GM21825 (cell line): ENCODE measurements around the gene CGNL1.

ENCODE experiments used
- ATAC-seq: cut with Tn5 transposase; IDR thresholded peaks from one replicate; pipeline ENCODE4 v1.9.1; 2021; ENCODE audit warnings: mild to moderate bottlenecking, moderate library complexity; ENCODE audit not compliant: unreplicated experiment

Gene CGNL1

DNA sequence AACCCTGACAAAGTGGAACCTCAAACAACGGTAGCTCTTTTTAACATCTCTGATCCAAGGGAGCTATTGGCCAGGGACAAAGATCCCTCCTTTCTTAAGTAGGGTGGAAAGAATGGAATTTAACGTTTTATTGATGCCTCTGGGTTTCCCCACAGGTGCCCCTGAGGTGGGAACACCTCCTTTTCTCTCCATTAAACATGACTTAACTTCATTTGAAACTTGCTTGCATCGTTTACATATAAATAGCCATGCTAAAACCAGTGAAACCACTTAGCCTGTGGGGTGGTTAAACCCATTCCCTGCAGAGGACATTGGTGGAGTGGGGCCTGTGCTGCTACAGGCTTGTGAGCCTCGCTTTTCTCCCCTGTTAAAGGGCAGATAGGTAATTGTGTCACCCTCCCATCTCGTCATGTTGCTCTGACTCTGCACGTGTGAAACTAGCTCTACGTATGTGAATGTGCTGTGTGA is 9.7 kb downstream of the CGNL1 start:
- no peak for ATAC-seq

DNA sequence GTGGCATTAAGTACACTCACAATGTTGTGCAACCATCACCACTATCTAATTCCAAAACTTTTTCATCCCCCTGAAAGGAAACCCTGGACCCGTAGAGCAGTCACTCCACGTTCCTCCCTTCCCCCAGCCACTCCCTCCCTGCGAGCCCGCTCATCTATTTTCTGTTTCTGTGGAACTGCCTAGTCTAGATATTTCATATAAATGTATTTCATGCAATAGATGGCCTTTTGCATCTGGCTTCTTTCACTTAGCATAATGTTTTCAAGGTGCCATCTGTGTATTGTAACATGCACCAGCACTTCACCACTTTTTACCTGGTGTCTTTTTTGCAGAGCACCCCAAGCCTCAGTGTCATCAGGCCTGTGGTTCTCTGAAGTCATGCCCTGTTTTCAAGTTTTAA is 10.7 kb downstream of the CGNL1 start:
- no peak for ATAC-seq

DNA sequence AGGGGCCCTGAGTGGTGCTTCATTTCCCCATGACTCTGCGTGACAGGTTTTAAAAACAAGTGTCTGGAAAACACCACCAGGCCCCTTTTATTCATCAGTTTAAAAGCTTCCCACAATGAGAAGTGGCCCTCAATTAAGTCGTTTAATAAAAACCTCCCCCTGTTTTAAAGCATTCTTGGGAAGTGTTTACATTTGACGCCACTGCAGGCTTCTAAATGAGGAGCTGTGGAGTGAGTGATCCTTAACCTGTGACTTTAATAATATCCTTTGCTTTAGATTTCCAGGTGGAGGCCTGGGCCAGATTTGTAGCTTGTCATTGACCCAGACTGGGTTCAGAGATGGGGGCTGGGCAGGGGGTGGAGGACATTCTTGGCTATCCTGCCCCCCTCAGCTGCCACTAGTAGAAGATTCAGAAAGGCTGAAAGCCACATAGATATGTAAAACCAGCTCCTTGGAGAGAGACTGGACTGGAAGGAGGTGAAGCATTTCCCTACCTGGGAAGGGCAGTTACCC is 11.3 kb downstream of the CGNL1 start:
- no peak for ATAC-seq

DNA sequence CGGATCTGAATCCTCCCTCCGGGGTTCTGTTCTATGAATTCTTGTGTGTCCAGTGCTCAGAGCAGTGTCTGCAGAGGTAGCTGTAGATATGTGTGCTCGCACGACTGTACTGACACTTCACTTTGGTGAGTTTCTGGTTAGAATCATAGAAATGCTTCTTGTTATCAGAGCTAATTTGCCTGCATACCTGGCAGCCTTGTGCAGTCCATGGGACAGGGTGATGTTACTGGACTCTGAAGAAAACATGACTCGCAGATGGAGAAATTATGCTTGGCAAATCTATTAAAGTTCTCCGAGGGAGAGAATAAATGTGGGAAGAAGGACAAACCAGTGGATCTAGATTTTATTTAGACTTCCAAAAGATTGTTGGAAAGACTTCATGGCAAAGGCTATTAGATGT is 12.2 kb downstream of the CGNL1 start:
- no peak for ATAC-seq

DNA sequence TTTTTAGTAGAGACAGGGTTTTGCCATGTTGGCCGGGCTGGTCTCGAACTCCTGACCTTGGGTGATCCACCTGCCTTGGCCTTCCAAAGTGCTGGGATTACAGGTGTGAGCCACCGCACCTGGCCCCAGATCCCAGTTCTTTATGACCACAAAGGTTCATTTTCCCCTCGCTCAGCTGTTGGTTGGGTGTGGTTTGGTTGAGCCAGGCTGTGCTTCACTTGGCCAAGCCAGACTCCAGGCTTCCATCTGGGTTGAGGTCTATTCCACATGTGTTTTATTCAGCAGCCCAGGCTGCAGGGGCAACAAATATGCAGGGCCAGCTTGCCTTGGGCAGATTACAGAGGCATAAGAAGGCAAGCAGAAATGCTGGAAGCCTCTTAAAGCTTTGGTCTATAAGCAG is 13.7 kb downstream of the CGNL1 start:
- no peak for ATAC-seq

DNA sequence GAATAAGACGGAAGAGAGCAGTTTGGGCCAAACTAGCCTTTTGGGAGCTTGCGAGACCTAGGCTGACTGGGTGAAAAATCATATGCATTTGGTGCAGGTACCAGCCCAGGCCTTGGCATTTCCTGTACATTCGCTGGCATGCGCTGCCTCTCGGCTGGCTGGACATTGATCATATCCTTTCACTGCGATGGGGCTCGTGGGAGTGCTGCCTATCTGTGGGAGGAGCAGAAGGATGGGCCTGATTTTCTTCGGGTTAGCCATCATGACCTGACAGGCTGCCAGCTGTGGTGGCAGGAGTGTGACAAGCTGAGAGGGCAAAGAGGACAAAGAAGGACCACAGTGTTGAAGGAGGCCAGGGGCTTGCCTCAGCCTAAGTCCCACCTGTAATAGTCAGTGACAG is 14.3 kb downstream of the CGNL1 start:
- no peak for ATAC-seq

DNA sequence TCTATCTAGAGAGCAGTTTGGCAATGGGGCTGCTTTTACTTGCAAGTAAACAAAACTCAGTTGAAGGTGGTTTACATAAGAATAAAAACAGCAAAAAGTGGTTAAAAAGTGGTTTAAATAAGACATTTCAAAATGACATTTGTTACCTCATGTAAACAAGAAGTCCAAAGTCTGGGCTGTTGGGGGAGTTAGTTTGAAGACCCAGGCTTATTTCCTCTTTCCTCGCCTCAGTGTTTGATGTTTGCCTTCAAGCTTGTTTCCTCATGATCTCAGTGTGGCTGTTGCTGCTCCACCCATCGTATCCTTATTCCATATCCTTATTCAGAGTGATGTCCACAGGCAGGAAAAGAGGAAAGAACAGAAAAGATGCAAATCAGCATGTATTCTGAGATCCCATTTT is 15.2 kb downstream of the CGNL1 start:
- no peak for ATAC-seq

DNA sequence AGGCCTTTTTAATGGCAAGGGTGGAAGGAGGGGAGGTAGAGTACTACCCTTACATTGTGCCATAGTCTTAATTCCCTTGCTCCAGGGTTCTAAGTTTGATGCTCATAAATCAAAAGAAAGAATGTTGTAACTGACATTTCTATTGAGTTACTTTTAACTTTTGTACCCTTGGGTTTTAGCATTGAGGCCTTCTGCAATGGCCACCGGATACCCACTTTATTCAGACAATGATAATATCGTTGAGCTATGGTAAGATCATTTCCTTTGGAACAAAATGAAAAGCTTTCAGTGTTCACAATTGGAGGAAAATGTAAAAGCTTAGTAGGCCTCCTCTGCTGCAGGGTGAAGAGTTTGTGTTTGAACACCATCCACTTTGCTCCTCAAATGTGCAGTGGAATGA is 16.8 kb downstream of the CGNL1 start:
- no peak for ATAC-seq

DNA sequence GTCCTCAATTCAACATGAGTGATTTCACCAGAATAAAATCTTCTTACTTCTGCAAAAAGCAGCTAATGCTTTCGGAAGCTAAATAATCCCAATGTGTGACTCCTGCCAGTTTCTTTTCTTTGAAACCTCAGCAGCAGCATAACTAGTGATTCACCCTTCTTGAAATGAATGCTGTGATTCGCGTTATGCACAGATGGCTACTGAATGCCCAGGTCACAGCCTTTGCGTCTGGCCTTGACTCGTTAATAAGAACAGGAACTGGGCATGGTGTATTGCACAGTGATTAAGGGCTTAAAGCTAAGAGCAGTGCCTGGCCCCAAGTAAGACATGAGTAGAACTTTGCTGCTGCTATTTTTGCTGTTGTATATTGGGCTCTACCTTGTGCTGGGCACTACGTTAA is 19.0 kb downstream of the CGNL1 start:
- no peak for ATAC-seq

DNA sequence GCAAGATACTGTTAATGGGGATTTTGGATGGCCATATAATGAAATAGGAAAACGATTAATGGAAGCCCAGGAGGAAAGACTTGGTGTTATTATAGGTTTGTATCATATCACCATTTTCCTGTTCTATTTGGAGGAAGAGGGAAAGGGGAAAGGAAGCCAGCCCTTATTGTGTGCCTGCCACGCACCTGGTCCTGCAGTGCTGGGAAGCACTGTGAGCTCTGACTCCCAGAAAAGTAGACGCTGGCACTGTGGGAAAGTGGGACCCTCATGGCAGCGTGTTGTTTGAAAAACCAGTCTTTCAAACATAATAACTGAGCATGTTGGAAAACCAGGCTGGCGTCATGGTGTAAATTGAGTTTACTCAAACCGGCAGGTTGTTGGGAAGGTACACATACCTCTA is 22.0 kb downstream of the CGNL1 start:
- no peak for ATAC-seq

DNA sequence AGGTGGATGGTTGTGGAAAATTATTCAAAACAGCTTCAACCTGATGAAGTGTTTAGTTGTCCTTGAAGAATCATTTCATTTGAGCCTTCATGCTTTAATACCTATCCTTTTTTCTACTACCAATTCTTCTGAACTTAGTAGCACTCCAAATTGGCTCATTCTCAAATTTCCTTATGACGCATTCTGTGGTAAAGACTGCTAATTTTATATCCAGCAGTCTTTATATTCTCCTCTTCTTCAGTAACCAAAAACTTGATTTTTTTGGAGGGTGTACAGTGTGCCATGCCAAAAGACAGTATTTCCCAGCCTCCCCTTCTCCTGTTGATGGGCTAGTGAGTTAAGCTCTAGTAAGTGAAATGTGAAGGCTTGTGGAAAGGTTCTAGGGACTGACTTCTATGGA is 25.2 kb downstream of the CGNL1 start:
- no peak for ATAC-seq

DNA sequence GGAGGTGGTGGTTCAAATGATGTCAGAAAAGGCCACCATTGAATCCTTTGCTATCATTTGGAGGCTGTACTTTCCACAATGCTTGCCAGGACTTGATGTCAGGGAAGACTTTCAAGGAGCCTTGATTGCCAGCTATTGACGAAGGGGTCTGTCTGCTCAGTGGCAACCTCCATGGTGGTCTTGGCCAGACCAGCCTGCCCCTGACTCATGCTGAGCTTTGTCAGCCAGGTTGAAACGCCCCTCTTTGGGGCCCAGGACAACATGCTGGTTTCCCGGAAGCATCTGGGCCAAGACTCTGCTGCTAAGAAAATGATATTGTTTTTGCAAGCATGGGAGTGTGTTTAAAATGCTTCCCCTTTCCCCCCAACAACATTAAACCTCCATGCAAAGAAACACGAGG is 26.7 kb downstream of the CGNL1 start:
- no peak for ATAC-seq

DNA sequence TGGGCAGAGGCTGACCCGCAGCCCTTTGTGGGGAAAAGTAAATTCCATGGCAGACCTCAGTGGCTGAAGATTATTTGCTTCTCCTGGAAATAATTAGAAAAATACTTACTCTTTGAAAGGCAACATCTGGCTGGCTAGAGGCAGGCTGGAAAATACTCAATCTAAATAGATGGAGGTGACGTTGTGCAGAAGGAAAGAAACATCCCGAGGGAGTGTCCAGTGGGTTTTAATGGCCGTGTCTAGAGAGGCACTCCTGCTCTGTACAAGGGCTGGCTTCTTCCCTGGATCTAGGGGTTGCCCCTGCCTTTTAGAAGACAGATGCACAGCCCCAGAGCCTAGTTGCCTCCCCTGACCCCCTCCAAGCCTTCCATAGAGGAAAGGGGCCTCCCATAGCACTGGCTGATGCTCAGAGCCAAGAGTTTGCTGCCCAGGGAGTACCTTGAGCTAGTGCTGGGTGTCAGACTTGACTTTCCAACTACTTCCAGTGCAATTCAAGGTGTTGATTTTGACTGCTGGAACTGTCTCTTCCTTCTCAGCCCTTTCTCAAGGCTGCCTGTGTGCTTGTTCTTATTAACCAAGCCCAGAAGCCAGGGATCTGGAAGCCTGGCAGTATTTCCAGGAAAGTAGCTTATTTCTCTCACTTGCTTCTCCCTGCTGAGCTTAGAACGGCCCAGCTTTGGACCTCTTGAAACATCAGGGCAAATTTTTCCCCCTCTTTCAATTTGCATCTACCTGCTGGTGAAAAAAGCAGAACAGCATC is 27.4 kb downstream of the CGNL1 start:
- no peak for ATAC-seq

DNA sequence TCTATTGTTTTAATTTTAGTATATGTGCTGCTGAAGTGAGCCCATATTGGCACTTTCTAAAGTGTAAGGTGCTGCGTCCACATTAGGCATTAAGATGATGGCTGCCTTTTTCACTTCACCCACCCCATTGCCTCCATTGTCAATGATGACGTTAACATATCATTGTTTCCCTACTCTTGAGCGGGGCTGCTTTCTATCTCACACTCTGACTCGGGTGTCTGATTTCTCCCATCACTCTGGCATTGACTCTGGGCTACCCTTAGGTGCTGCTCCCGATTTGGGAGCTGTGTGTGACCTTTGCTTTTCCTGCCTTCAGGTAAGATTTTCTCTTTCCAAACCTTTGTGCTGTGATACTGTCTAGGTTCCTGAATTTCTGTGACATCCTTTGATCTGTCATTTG is 28.8 kb downstream of the CGNL1 start:
- ATAC-seq = no peak

DNA sequence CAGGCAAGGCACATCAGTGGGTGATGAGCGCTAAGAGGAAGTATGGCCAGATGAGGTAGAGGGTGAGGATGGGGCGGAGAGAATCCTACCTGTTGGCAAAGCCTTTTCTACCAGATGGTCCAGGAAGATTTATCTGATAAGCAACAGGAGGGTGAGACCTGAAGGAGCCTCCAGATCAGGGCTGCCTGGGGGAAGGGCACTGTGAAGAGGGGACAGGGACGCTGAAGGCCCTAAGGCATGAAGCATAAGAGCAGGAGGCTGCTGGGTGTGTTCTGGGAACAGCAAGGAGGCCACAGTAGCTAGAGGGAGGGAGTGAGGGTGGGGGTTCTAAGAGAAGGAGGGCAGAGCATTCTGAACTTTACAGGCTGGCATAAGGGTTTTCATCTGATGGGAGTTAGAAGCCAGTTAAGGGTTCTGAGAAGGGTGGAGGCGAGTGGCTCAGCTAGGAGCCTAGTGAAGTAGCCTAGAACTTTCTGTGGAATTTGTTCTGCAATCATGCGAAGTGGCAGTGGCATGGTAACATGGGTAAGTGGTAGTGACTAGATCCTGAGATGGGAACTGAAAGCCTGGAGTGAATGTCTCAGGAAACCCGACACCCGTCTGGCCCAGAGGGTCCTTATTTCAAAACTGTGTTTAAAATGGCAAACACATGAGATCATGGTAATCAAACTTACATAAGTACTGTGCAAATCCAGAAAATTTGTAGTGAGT is 29.9 kb downstream of the CGNL1 start:
- ATAC-seq = no peak

DNA sequence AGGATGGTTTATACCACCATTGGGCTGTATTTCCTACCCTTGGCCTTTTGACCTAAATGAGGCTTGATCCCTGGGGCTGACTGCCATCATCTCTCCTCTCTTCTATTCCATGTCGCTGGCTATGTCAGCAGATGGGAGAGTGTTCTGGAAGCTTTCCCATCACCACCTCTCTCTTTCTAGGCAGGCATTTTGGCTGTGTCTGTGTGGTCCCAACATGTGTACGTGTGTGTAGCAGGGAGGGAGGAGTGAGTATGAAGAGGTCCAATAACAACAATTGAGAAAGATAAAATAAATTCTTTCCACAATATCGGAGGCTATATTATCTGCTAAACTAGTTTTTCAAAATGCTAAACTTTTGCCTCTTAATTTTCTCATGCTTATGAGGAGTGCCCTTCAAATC is 34.1 kb downstream of the CGNL1 start:
- ATAC-seq = no peak

DNA sequence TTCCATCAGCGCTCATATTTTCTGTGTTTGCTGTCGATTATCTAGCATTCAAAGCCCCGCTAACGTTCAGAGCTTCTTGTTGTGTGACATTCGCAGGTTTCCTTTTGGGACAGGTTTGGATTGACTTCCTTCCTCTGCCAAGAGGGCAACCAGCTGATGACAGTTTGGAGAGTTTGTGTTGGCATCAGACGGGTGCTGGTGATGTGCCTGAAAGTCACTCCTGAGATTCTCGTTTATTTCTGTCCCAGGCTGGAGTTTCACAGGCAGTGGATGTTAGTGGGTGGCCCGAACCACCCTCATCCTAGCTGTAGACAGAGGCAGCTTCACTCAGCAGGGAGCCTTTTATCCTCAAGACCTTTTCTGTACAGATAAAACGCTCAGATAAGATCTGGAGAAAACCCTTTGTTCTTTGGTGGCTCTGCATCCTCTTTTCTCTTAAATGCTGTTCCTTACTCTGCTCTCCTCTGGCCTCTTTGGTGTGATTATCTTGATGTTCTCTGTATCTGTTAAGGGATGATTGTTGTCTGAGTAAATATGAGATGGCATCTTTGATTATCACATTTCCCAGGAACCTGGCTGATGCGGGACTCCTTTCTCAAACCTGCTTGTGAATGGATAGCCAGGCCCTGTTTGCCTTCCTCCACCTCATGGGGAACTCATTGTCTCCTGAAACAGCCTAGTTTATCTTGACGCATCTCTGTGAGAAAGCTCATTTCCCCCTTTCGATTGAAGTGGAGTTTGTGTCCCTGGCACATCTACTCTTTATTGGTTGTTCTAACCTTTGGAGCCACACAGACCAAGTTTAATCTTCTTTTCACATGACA is 35.9 kb downstream of the CGNL1 start:
- ATAC-seq = no peak

DNA sequence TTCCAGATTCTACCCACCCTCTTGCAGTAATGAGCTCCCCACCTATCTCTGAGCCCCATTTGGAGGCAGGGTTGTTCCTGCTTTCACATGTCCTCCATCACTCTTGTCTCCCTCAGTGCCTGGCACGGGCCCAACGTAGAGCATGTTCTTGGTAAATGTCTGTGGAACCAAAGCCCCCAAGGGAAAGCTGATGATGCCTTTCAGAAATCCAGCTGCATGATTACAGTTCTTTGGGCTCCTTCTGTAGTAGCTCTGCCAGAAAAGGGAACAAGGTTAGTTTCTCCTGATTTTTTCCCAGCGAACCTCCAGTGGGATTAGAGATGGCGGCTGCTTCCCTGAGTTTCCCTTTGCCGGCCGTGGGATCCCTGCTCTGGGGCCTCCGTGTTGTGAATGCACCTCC is 39.3 kb downstream of the CGNL1 start:
- ATAC-seq = no peak

DNA sequence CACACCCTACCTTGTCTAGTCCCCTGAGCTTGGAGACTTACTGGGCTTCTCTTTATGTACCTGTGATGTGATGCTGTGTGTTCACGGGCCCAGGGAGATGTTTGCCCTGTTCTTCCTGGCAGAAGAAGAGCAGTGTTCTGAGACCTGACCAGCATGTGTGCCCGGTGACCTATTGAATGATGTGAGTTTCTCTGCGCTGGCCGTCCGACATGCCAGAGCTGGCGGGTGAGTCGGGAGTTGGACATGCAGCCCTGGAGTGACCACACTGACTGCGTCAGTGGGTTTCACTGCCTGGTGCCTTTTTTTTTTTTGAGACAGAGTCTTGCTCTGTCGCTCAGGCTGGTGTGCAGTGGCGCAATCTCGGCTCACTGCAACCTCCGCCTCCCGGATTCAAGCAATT is 42.3 kb downstream of the CGNL1 start:
- no peak for ATAC-seq

DNA sequence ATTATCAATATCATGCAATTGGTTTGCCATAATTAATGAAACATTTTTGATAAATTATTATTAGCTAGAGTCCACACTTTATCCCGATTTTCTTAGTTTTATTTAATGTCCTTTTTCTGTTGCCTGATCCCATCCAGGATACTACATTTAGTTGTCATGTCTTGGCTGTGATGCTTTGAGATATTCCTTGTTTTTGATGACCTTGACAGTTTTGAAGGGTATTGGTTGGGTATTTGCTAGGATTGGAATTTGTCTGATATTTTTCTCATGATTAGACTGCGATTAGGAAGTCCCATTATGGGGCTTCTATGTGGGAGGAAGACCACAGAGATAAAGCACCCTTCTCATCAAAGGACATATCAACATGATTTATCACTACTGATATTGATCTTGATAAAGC is 43.0 kb downstream of the CGNL1 start:
- ATAC-seq = no peak

DNA sequence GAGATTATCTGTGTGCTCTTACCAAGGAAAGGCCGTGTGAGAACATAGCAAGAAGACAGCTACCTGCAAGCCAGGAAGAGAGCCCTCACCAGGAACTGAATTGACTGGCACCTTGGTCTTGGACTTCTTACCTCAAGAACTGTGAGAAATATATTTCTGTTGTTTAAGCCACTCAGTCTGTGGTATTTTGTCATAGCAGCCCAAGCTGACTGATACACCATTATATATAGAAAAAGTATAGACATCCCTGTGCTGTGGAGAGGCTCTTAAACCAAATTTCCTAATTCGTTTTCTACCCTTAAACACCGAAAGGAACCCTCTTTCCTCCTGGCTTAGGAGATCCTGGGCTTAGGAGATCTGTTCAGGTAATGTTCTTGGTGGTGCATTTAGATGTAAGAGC is 44.8 kb downstream of the CGNL1 start:
- ATAC-seq = no peak

DNA sequence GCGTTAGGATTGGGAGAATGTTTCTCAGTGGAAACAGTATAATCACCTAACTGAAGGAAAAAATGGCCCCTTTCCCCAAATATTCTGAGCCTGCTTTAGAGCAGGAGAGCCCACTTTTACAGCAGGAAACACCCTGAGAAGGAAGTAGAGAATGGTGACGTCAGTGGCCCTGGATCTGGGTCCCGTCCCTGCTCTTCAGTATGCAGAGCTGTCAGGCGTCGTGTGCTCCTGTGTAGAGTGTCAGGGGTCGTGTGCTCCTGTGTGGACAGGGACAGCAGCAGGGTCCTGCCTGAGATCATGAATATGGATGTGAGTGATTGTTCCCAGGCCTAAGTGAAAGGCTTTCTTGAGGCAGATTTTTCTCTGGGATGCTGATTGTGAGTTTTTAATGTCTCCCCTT is 45.2 kb downstream of the CGNL1 start:
- no peak for ATAC-seq
